CD4-positive, CD25-positive, alpha-beta regulatory T cell (primary cell): ENCODE measurements around the gene ADGRG1. TPM values are rescaled to one million over a fixed set of nuclear protein-coding genes. Genes with fewer than 3 reads are reported as not detected.
"Not testable (repeated sequence)": the region's sequence is repeated elsewhere in the genome, so short reads cannot be mapped to it uniquely, and the experiment has no call there.

Experiments used
- ATAC-seq, 2 donors: fragments of 150-1000 bp; cut with Tn5 transposase; one replicate each; pipeline ENCODE4 v1.10.0; 2021; ENCODE audit warnings: low read depth in 2 of 2, moderate number of reproducible peaks in 2 of 2, moderate library complexity in 1 of 2
- DNase-seq, 3 donors: peaks; one replicate each; pipeline versions ENCODE4 v3.0.0 to v3.0.0-alpha.2; 2012 to 2022; ENCODE audit warnings: mixed read lengths in 1 of 3
- H3K27ac ChIP-seq: one replicate; pipeline ENCODE4 v1.7.0; 2013; ENCODE audit warnings: mild to moderate bottlenecking, low read length; ENCODE audit not compliant: insufficient read depth, poor library complexity, severe bottlenecking
- H3K27me3 ChIP-seq: one replicate; pipeline ENCODE4 v1.7.0; 2013; ENCODE audit warnings: low read length; ENCODE audit not compliant: control insufficient read depth, insufficient read depth
- H3K36me3 ChIP-seq: one replicate; pipeline ENCODE4 v1.7.0; 2013; ENCODE audit warnings: mild to moderate bottlenecking, low read length, moderate library complexity; ENCODE audit not compliant: control insufficient read depth, insufficient read depth
- H3K4me1 ChIP-seq: 2 replicates; pipeline ENCODE4 v1.7.0; 2013; ENCODE audit warnings: mild to moderate bottlenecking, low read length; ENCODE audit not compliant: insufficient read depth, control insufficient read depth, poor library complexity, severe bottlenecking
- H3K4me3 ChIP-seq: one replicate; pipeline ENCODE4 v1.7.0; 2013; ENCODE audit warnings: low read depth, mild to moderate bottlenecking, low read length, moderate library complexity
- H3K9me3 ChIP-seq, 2 experiments: 1 replicate in 1 of 2; 2 replicates in 1 of 2; pipeline ENCODE4 v1.7.0; 2013; ENCODE audit warnings: low read length in 2 of 2, mild to moderate bottlenecking in 1 of 2, moderate library complexity in 1 of 2; ENCODE audit not compliant: control insufficient read depth in 2 of 2
- H3K27ac Mint-ChIP-seq, 3 donors: one replicate each; pipeline ENCODE4 v1.8.0; 2020 to 2022; ENCODE audit warnings: mild to moderate bottlenecking in 3 of 3, mixed read lengths in 3 of 3, moderate library complexity in 2 of 3
- H3K27me3 Mint-ChIP-seq: one replicate; pipeline ENCODE4 v1.8.0; 2022; ENCODE audit warnings: mild to moderate bottlenecking, mixed read lengths
- H3K36me3 Mint-ChIP-seq: one replicate; pipeline ENCODE4 v1.8.0; 2020; ENCODE audit warnings: mixed read lengths
- H3K4me1 Mint-ChIP-seq, 4 donors: one replicate each; pipeline ENCODE4 v1.8.0; 2020 to 2022; ENCODE audit warnings: mixed read lengths in 4 of 4, mild to moderate bottlenecking in 1 of 4
- H3K4me3 Mint-ChIP-seq, 4 donors: one replicate each; pipeline ENCODE4 v1.8.0; 2020 to 2022; ENCODE audit warnings: mild to moderate bottlenecking in 4 of 4, mixed read lengths in 4 of 4, moderate library complexity in 3 of 4
- H3K9me3 Mint-ChIP-seq, 7 donors: one replicate each; pipeline ENCODE4 v1.8.0; 2020 to 2022; ENCODE audit warnings: mixed read lengths in 7 of 7, mild to moderate bottlenecking in 3 of 7, moderate library complexity in 2 of 7
- polyA plus RNA-seq, 4 donors: library from polyadenylated mRNA; unstranded; fragments of 300-500 nt; fragmentation: Illumina TruSeq; gene quantifications; one replicate each; pipeline ENCODE4 v1.2.3, GENCODE V29; 2021
- total RNA-seq: library from RNA; stranded (reverse); gene quantifications from one replicate; pipeline ENCODE4 v1.2.3, GENCODE V29; 2022

Gene ADGRG1
- total and polyA plus RNA-seq, 5 donors from 2014 or later = 0.16 to 1.2 (median 0.41) TPM; not detected in 1

DNA sequence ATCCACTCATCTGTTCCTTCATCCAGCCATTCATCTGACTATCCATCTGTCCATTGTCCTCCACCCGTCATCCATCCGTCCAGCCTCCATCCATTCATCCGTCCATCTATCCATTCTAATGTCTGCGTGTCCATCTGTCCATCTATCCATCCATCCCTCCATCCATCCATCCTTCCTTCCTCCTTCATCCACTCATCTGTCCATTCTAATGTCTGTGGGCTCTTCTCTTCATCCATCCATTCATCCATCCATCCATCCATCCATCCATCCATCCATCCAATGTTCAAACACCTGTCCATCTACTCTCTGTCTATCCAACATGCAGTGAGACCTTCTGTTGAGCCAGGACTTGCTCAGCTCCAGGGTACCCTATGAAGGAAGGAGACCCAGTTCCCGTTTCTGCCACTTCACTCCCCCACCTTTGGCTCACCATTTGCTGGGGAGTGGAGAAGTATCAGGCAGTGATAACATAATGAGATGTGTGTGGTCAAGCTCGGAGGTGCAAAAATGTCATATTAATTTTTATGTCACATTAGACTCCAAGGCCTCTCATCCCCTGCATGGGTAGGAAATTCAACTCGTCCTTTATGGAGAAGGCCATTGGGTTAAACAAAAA lies 36.5 kb upstream of the ADGRG1 start:
- H3K4me1 ChIP-seq = peaks cover 28% of the 10 kb centered on the region
- H3K27ac ChIP-seq = peak overlapping the region; percentile 30
- H3K4me1 Mint-ChIP-seq = peaks cover 0 to 40% (median 25%) of the 10 kb centered on the region in 4 donors
- H3K27me3 Mint-ChIP-seq = peaks cover 10% of the 10 kb centered on the region
- no peaks in the 10 kb centered on the region for H3K27me3 ChIP-seq
- H3K36me3 Mint-ChIP-seq = peaks cover 3% of the 10 kb centered on the region
- H3K4me3 ChIP-seq = peak overlapping the region; percentile 51
- ATAC-seq (no peak), DNase-seq (no peak)
- H3K9me3 Mint-ChIP-seq = peaks cover 0 to 7% (median 2%) of the 10 kb centered on the region in 7 donors
- peaks cover 0 to 8% of the 10 kb centered on the region in 2 experiments for H3K9me3 ChIP-seq
- peak overlapping the region; percentile 74 to 80 (median 79) for H3K27ac Mint-ChIP-seq
- H3K4me3 Mint-ChIP-seq = peak overlapping the region in 3 of 4 donors; percentile 33 to 77 (median 62)
- no peaks in the 10 kb centered on the region for H3K36me3 ChIP-seq

GRCh38 chr16:57592591-57593003 lies 35.8 kb upstream of the ADGRG1 start:
- H3K27ac Mint-ChIP-seq = peak overlapping the region; percentile 74 to 94 (median 80)
- H3K27ac ChIP-seq = peak overlapping the region; percentile 30
- peak overlapping the region; percentile 51 for H3K4me3 ChIP-seq

DNA sequence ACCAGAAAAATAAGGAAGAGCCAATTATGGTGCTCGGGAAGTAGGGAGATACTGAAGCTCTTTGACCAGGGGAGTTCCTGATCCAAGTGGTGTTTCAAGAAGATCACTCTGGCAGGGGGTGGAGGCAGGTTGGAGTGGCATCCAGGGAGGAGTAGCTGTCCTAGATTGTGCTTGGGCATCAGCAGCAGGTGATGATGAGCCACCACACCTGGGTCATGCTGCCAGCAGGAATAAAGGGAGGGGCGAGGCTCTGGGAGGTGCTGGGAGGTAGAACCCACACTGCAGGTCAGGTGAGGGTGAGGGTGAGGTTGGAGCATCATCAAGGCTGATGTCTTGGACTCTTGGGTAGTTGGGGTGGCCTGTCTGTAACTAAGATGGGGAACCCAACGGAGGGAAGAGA lies 35.4 kb upstream of the ADGRG1 start:
- DNase-seq = no peak
- H3K4me1 ChIP-seq = peaks cover 28% of the 10 kb centered on the region

More at GRCh38 chr16:57592591-57593003, 35.8 kb upstream of the ADGRG1 start:
- H3K27me3 Mint-ChIP-seq = peaks cover 7% of the 10 kb centered on the region
- DNase-seq (peak; percentile 22 to 94 (median 65)), ATAC-seq (peak; percentile 95 to 96)
- Histone ChIP-seq H3K27me3 (no peaks in the 10 kb centered on the region), H3K4me1 (peaks cover 28% of the 10 kb centered on the region), H3K36me3 (no peaks in the 10 kb centered on the region), H3K9me3 (peaks cover 0 to 8% of the 10 kb centered on the region in 2 experiments)
- peaks cover 0 to 40% (median 25%) of the 10 kb centered on the region in 4 donors for H3K4me1 Mint-ChIP-seq
- H3K4me3 Mint-ChIP-seq = peak overlapping the region in 3 of 4 donors; percentile 33 to 77 (median 62)
- peaks cover 3% of the 10 kb centered on the region for H3K36me3 Mint-ChIP-seq
- peaks cover 0 to 11% (median 5%) of the 10 kb centered on the region in 7 donors for H3K9me3 Mint-ChIP-seq

DNA sequence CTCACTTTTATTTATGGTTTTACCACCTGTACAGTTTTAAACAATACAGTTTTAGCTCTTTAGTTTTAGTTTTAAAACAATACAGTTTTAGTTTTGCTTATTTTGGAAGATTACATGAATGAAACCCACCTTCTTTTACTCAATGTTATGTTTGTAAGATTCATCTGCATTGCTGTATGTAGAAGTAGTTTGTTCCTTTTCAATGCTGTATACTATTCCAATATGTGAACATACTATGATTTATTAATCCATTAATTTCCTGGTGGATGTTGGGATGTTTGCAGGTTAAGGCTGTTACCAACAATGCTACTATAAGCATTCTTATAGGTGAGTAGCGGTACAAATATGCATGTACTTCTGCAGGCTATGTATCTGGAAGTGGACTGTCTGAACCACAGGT lies 34.4 kb upstream of the ADGRG1 start:
- H3K4me1 ChIP-seq = peaks cover 28% of the 10 kb centered on the region
- no peaks in the 10 kb centered on the region for H3K36me3 ChIP-seq
- peaks cover 3% of the 10 kb centered on the region for H3K36me3 Mint-ChIP-seq
- peaks cover 0 to 40% (median 25%) of the 10 kb centered on the region in 4 donors for H3K4me1 Mint-ChIP-seq
- H3K27me3 ChIP-seq = no peaks in the 10 kb centered on the region
- peaks cover 10% of the 10 kb centered on the region for H3K27me3 Mint-ChIP-seq
- H3K4me3 ChIP-seq = no peak overlapping the region
- DNase-seq = no peak
- H3K27ac Mint-ChIP-seq = peak overlapping the region in 1 of 3 donors; percentile 63
- H3K27ac ChIP-seq = no peak overlapping the region
- ATAC-seq = no peak
- peaks cover 0 to 18% (median 7%) of the 10 kb centered on the region in 7 donors for H3K9me3 Mint-ChIP-seq
- peak overlapping the region in 1 of 4 donors; percentile 8 for H3K4me3 Mint-ChIP-seq
- H3K9me3 ChIP-seq = peaks cover 0 to 8% of the 10 kb centered on the region in 2 experiments

More for the DNA sequence above, 35.4 kb upstream of the ADGRG1 start:
- Mint-ChIP-seq H3K4me1 (peaks cover 0 to 40% (median 25%) of the 10 kb centered on the region in 4 donors), H3K36me3 (peaks cover 3% of the 10 kb centered on the region), H3K9me3 (peaks cover 0 to 12% (median 6%) of the 10 kb centered on the region in 7 donors), H3K4me3 (peak overlapping the region in 3 of 4 donors; percentile 33 to 77 (median 62)), H3K27me3 (peaks cover 5% of the 10 kb centered on the region), H3K27ac (peak overlapping the region; percentile 74 to 94 (median 80))
- no peak for ATAC-seq
- H3K27ac ChIP-seq = peak overlapping the region; percentile 30
- peaks cover 0 to 8% of the 10 kb centered on the region in 2 experiments for H3K9me3 ChIP-seq
- peak overlapping the region; percentile 51 for H3K4me3 ChIP-seq
- no peaks in the 10 kb centered on the region for H3K27me3 ChIP-seq
- no peaks in the 10 kb centered on the region for H3K36me3 ChIP-seq

DNA sequence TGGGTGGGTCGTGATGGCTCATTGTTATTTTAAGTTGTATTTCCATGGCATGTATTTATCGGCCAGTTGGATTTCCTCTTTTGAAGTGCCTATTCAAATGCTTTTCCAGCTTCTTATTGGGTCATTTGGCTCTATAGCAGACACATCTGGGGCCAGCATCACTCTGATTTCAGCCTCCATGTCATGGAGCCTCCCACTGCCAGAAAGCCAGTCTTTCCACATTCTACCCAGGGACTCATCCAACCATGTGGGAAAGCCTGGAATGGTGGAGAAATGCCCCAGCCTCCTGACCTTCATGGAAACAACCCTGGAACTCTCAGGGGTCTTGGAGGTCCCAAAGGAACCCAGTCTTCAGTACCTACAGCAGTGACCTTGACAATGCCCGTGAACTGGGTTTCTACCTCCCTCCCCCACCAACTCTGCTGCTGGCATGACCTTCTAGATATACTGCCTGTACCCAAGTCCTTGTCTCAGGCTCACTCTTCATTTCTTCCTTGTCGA lies 33.8 kb upstream of the ADGRG1 start:
- Histone ChIP-seq H3K27ac (no peak overlapping the region), H3K4me1 (peaks cover 28% of the 10 kb centered on the region), H3K36me3 (no peaks in the 10 kb centered on the region), H3K4me3 (no peak overlapping the region), H3K27me3 (no peaks in the 10 kb centered on the region), H3K9me3 (peaks cover 0 to 8% of the 10 kb centered on the region in 2 experiments)
- no peak overlapping the region for H3K27ac Mint-ChIP-seq
- DNase-seq (no peak), ATAC-seq (no peak)
- peaks cover 10% of the 10 kb centered on the region for H3K27me3 Mint-ChIP-seq
- H3K36me3 Mint-ChIP-seq = peaks cover 3% of the 10 kb centered on the region
- H3K4me1 Mint-ChIP-seq = peaks cover 0 to 40% (median 25%) of the 10 kb centered on the region in 4 donors
- H3K4me3 Mint-ChIP-seq = peak overlapping the region in 1 of 4 donors; percentile 20
- peaks cover 0 to 18% (median 7%) of the 10 kb centered on the region in 7 donors for H3K9me3 Mint-ChIP-seq

DNA sequence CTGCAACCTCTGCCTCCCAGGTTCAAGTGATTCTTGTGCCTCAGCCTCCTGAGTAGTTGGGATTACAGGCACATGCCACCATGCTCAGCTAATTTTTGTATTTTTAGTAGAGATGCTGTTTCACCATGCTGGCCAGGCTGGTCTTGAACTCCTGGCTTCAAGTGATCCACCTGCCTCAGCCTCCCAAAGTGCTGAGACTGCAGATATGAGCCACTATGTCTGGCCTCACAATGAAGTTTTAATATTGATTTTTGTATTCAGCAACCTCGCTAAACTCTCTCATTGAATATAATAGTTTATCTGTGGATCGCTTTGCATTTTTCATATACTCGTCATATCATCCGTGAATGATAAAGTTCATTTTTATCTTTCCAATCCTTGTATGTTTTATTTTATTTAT lies 32.2 kb upstream of the ADGRG1 start:
- peaks cover 0 to 41% (median 20%) of the 10 kb centered on the region in 4 donors for H3K4me1 Mint-ChIP-seq
- peaks cover 33% of the 10 kb centered on the region for H3K4me1 ChIP-seq
- peaks cover 11% of the 10 kb centered on the region for H3K27me3 Mint-ChIP-seq
- H3K4me3 ChIP-seq, H3K27me3 ChIP-seq, H3K4me3 Mint-ChIP-seq, DNase-seq, H3K36me3 Mint-ChIP-seq, H3K36me3 ChIP-seq, H3K27ac Mint-ChIP-seq, ATAC-seq, H3K27ac ChIP-seq, H3K9me3 ChIP-seq: not testable (repeated sequence)
- peaks cover 0 to 18% (median 7%) of the 10 kb centered on the region in 7 donors for H3K9me3 Mint-ChIP-seq

GRCh38 chr16:57598437-57598836 lies 30.0 kb upstream of the ADGRG1 start:
- H3K27ac ChIP-seq = no peak overlapping the region
- Mint-ChIP-seq H3K9me3 (peaks cover 0 to 18% (median 7%) of the 10 kb centered on the region in 7 donors), H3K4me1 (peaks cover 0 to 33% (median 15%) of the 10 kb centered on the region in 4 donors), H3K36me3 (peaks cover 3% of the 10 kb centered on the region), H3K4me3 (no peak overlapping the region), H3K27ac (peak overlapping the region in 1 of 3 donors; percentile 7), H3K27me3 (peaks cover 11% of the 10 kb centered on the region)
- H3K36me3 ChIP-seq = no peaks in the 10 kb centered on the region
- ATAC-seq = no peak
- H3K4me3 ChIP-seq = no peak overlapping the region
- H3K27me3 ChIP-seq = no peaks in the 10 kb centered on the region
- peaks cover 0 to 8% of the 10 kb centered on the region in 2 experiments for H3K9me3 ChIP-seq
- DNase-seq = no peak
- H3K4me1 ChIP-seq = peaks cover 29% of the 10 kb centered on the region
